SK-N-DZ (cell line): ENCODE data around the gene CDH4.

ENCODE experiments used
- DNase-seq: peaks from one replicate; pipeline ENCODE4 v3.0.0-alpha.2; 2015; ENCODE audit warnings: low spot score

CDH4 gene

GRCh38 chr20:61487346-61487996, 235.4 kb downstream of the CDH4 start:
- DNase-seq: no peak

- no peak for DNase-seq
Measured at GRCh38 chr20:61487997-61488371, 235.9 kb downstream of the CDH4 start.

- no peak for DNase-seq
Measured at GRCh38 chr20:61490721-61491120, 238.7 kb downstream of the CDH4 start.

GRCh38 chr20:61492065-61492464, 240.0 kb downstream of the CDH4 start:
- DNase-seq: no peak

GRCh38 chr20:61493798-61494305, 241.8 kb downstream of the CDH4 start:
- DNase-seq: no peak

GRCh38 chr20:61494763-61495575, 242.9 kb downstream of the CDH4 start:
- DNase-seq: no peak

GRCh38 chr20:61497029-61497627, 245.1 kb downstream of the CDH4 start:
- DNase-seq: no peak

- no peak for DNase-seq
Measured at GRCh38 chr20:61499859-61500554, 247.9 kb downstream of the CDH4 start.

- no peak for DNase-seq
Measured at GRCh38 chr20:61500791-61501321, 248.8 kb downstream of the CDH4 start.

GRCh38 chr20:61502433-61502832, 250.4 kb downstream of the CDH4 start:
- DNase-seq: no peak

- DNase-seq: no peak
Measured at GRCh38 chr20:61503106-61503505, 251.0 kb downstream of the CDH4 start.

- no peak for DNase-seq
Measured at GRCh38 chr20:61505508-61505907, 253.4 kb downstream of the CDH4 start.

GRCh38 chr20:61507778-61508177, 255.7 kb downstream of the CDH4 start:
- DNase-seq: no peak

- DNase-seq: no peak
Measured at GRCh38 chr20:61508301-61509096, 256.4 kb downstream of the CDH4 start.

GRCh38 chr20:61510778-61511330, 258.8 kb downstream of the CDH4 start:
- no peak for DNase-seq

GRCh38 chr20:61512475-61512874, 260.4 kb downstream of the CDH4 start:
- no peak for DNase-seq

- DNase-seq: no peak
Measured at GRCh38 chr20:61513124-61514017, 261.3 kb downstream of the CDH4 start.

GRCh38 chr20:61514018-61514365, 261.9 kb downstream of the CDH4 start:
- no peak for DNase-seq

- no peak for DNase-seq
Measured at GRCh38 chr20:61514396-61514795, 262.3 kb downstream of the CDH4 start.
